GM21723 (cell line): ENCODE results near the gene DNAH17.

Experiments used
- ATAC-seq: cut with Tn5 transposase; IDR thresholded peaks from one replicate; pipeline ENCODE4 v1.9.1; 2021; ENCODE audit warnings: mild to moderate bottlenecking, moderate library complexity; ENCODE audit not compliant: unreplicated experiment

Gene DNAH17, protein sequence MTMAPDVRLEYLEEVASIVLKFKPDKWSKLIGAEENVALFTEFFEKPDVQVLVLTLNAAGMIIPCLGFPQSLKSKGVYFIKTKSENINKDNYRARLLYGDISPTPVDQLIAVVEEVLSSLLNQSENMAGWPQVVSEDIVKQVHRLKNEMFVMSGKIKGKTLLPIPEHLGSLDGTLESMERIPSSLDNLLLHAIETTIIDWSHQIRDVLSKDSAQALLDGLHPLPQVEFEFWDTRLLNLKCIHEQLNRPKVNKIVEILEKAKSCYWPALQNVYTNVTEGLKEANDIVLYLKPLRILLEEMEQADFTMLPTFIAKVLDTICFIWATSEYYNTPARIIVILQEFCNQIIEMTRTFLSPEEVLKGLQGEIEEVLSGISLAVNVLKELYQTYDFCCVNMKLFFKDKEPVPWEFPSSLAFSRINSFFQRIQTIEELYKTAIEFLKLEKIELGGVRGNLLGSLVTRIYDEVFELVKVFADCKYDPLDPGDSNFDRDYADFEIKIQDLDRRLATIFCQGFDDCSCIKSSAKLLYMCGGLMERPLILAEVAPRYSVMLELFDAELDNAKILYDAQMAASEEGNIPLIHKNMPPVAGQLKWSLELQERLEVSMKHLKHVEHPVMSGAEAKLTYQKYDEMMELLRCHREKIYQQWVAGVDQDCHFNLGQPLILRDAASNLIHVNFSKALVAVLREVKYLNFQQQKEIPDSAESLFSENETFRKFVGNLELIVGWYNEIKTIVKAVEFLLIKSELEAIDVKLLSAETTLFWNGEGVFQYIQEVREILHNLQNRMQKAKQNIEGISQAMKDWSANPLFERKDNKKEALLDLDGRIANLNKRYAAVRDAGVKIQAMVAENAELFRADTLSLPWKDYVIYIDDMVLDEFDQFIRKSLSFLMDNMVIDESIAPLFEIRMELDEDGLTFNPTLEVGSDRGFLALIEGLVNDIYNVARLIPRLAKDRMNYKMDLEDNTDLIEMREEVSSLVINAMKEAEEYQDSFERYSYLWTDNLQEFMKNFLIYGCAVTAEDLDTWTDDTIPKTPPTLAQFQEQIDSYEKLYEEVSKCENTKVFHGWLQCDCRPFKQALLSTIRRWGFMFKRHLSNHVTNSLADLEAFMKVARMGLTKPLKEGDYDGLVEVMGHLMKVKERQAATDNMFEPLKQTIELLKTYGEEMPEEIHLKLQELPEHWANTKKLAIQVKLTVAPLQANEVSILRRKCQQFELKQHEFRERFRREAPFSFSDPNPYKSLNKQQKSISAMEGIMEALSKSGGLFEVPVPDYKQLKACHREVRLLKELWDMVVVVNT (N-terminal part only)

GRCh38 chr17:78577296-78577695 lies at the start of gene DNAH17:
DNAH17 (minus strand) TSS chr17:78577396; CDS start chr17:78575057, 2,339 bp downstream.
- no peak for ATAC-seq

- ATAC-seq = no peak
Observed at GRCh38 chr17:78624324-78625151, 47.3 kb upstream of the DNAH17 start.

DNA sequence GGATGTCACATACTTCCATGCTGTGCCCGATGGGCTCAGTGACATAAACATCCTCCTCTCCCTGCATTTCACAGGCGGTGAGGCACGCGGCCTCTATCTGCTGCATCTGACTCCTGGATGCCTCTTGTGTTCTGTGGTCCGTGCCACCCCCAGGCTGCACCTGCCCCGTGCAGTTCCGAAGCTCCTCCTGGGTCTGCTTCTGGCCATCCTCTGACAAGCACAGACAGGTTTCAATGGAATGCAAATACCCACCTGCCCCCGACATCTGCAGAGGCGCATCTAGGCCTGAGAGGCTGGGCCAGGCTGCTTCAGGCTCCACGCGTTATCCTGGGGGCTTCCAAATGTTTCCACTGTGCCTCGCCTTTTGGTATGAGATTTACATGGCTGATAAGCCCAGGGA lies 46.3 kb upstream of the DNAH17 start:
- no peak for ATAC-seq

DNA sequence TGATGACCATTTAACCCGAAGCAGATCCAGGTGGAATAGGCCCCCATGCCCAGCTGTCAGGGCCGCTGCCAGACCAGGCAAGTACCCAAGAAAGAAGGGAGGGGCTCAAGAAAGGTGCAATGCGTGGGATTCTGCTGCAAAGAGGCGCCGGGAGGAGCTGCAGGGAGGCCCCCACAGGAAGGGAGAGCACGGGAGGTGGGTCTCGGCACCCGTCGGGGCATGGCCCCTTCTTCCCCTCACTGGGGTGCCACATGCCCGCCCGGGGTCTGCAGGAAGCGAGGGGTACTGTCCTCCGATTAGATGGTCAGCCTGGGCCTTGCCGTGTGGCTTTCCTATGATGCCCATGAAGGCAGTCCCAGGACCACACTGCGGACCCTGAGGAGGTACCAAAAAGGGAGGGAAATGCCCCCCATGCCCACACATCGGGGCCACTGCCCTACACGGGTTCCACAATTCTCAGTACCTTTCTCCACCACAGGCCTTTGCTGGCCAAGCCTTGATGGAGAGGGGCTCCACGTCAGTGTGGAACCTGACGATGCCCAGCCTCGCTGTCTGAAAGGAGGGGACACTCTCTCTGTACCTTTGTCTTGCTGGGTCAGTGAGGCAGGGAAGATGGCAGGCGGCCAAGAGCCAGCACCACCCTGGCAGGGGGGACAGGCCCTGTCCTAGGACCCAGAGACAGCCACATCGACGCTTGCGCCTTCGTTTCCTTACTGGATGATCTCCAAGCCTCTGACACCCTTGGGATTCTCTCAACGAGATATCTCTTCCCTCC lies 45.5 kb upstream of the DNAH17 start:
- no peak for ATAC-seq

- no peak for ATAC-seq
Observed at GRCh38 chr17:78621720-78622490, 44.7 kb upstream of the DNAH17 start.

DNA sequence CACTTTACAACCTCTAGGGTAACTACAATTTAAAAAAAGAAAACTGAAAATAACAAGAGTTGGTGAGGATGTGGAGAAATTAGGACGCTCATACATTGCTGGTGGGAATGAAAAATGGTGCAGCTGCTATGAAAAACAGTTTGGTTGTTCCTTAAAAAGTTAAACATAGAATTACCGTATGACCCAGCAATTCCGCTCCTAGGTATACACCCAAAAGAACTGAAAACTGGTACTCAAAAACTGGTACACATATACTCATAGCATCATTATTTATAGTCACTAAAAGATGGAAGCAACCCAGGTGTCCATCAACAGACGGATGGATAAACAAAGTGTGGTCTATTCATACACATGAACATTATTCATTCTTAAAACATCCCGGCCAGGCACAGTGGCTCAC lies 42.9 kb upstream of the DNAH17 start:
- ATAC-seq = no peak

GRCh38 chr17:78619334-78619733 lies 42.1 kb upstream of the DNAH17 start:
- ATAC-seq = no peak

- no peak for ATAC-seq
Observed at GRCh38 chr17:78618264-78619066, 41.3 kb upstream of the DNAH17 start.

- ATAC-seq = no peak
Observed at GRCh38 chr17:78617511-78618061, 40.4 kb upstream of the DNAH17 start.

DNA sequence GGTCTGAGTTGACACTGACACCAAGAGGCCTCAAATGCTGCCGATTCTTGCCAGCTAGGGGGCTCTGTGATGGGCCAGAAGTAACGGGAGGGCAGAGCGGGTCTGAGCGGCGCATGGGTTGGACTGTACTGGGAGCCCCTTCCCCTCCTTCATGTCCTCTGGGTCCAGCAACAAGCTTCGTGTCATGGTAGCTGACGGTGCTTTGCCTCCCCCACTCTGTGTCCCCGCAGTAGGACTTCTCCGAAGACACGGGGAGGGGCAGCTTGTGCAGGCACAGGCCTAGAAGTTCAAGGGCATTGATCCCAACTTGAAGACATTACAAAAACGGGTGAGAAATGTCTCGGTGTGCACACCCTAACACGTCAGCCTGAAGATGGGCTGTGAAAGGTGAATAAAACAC lies 39.8 kb upstream of the DNAH17 start:
- no peak for ATAC-seq

- ATAC-seq = no peak
Observed at GRCh38 chr17:78615631-78616030, 38.4 kb upstream of the DNAH17 start.

- no peak for ATAC-seq
Observed at GRCh38 chr17:78613416-78613815, 36.2 kb upstream of the DNAH17 start.

- ATAC-seq = no peak
Observed at GRCh38 chr17:78611607-78612006, 34.4 kb upstream of the DNAH17 start.

DNA sequence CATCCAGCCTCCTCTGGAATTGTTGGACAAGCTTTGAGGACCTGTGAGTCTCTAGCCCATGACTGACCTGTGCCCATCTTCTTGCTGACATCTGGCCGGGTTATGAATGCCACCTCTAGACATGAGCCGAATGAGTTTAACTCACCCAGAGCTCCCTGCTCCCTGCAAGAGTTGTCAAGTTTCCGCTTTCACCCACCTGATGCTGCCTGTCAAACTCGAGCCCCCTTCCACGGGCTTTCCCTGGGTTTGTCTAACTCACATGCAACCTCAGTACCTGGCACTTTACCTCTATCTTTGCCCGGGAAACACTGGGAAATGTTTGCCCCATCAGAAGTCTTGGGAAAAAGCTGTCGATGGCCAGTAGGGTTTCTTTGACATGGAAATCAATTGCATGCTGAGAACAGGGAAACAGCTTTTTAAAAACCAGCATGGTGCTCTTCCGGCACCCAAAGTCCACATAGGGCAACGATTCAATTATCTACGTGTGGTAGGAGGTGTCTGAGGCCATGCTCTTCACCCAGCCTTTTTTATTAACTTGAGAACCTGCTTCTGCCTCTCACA lies 33.8 kb upstream of the DNAH17 start:
- ATAC-seq = no peak

DNA sequence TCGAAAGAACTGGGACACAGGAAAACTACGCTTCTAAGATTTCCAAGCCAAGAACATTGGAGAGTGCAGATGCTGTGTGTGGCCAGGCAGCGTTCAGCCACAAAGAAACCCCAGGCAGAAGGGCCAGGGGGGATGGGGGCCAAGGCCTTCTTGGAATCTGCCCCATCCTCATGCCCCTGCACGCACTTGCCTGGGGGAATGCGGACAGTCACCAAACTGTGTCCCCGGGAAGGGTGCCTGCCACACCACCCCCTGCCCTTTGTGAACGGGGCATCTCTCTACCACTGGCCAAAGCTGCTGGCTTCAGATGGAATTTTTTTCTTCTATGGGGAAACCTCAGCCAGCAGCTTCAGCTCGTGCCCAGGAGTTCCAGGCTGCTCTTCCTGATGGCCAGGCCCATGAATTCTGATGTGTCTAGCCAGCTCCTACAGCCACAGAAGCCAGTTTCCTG lies 32.0 kb upstream of the DNAH17 start:
- ATAC-seq = no peak

- ATAC-seq = no peak
Observed at GRCh38 chr17:78608804-78609186, 31.6 kb upstream of the DNAH17 start.

- no peak for ATAC-seq
Observed at GRCh38 chr17:78608122-78608803, 31.1 kb upstream of the DNAH17 start.
